ENCODE measurements around the gene EFCAB5.

The EFCAB5 gene

DNA sequence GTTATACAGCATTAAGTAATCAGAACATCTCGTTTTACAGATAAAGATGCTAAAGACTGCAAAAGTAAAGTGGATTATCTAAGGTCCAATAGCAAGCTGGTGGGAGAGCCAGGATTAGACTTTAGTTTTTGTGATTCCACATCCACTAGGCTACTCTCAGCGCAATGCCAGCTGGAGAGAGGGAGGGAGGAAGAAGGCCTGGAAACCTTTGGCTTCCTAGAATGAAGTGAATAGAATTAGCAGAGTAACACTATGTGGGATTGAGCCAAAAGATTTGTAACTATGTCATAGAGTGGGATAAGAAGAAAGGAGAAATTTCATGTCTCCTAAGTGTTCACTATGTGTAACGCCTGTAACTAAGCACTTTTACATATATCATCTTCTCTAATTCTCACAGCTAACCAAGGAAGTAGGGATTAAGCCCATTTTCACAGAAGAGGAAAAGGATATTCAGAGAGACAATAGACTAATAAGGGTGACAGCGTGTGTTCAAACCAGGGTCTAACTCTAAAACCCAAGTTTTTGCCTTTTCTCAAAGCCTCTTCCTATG is 149.8 kb downstream of the EFCAB5 start:
- TF ChIP-seq, protein P1, sequence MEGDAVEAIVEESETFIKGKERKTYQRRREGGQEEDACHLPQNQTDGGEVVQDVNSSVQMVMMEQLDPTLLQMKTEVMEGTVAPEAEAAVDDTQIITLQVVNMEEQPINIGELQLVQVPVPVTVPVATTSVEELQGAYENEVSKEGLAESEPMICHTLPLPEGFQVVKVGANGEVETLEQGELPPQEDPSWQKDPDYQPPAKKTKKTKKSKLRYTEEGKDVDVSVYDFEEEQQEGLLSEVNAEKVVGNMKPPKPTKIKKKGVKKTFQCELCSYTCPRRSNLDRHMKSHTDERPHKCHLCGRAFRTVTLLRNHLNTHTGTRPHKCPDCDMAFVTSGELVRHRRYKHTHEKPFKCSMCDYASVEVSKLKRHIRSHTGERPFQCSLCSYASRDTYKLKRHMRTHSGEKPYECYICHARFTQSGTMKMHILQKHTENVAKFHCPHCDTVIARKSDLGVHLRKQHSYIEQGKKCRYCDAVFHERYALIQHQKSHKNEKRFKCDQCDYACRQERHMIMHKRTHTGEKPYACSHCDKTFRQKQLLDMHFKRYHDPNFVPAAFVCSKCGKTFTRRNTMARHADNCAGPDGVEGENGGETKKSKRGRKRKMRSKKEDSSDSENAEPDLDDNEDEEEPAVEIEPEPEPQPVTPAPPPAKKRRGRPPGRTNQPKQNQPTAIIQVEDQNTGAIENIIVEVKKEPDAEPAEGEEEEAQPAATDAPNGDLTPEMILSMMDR (IDR thresholded peaks at IDR 0.05), result no peak
- Histone ChIP-seq H3K27me3 (no peaks in the 10 kb centered on the region), H3K9me3 (no peaks in the 10 kb centered on the region), H3K4me3 (no peak overlapping the region), H3K4me1 (peaks cover 0 to 19% (median 7%) of the 10 kb centered on the region in 4 donors), H3K27ac (no peak overlapping the region), H3K36me3 (no peaks in the 10 kb centered on the region)
- DNase-seq, result no peak
- intact Hi-C loops (cut with DNase I; ENCODE audit: low total_unique reads), result loop anchor here (10.0 kb wide), 3 partner anchors 66 to 286 kb away; partner anchors contain the start of gene SSH2

DNA sequence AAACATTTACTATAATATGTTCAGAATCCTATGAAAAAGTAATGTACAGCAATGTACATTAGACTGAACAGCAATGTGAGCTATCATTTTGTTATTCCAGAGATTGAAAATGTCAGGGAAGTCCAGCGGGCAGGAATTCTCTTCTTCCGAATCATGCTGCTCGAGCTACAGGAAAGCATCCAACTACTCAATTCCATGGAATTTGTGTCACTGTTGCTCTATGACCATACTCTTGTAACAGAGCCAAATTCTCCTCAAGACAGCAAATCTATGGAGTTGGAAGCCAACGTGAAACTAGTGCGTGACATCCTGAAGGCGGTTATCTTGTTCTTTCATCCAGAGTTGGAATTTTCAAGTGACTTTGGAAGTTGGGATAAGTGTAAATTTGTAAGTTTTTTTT is 150.3 kb downstream of the EFCAB5 start:
- intact Hi-C loops (cut with DNase I; ENCODE audit: low total_unique reads), result loop anchor here (10.0 kb wide), 3 partner anchors 67 to 287 kb away; partner anchors contain the start of gene SSH2
- no peak for DNase-seq
- Histone ChIP-seq H3K36me3 (no peaks in the 10 kb centered on the region), H3K4me1 (peaks cover 0 to 19% (median 7%) of the 10 kb centered on the region in 4 donors), H3K9me3 (no peaks in the 10 kb centered on the region), H3K27ac (no peak overlapping the region), H3K4me3 (no peak overlapping the region), H3K27me3 (no peaks in the 10 kb centered on the region)
- TF ChIP-seq, protein P1 (IDR thresholded peaks at IDR 0.05), result no peak

DNA sequence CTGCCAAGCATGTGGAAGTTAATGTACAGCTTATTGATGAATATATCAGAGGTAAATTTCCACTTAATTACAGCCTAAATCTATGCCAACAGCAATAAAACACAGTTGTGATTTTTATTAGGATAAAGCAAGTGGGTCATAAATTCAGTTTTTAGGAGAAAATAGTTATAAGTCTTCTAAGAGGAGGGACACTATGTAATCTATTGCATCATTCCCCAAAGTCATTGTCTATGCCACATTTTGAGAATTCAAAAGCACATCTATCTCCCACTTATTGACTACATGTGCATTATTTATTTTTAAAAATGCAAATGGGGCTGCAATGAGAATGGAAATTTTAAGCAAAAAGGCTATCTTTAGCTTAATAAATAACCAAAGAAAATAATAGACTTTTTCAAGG is 151.5 kb downstream of the EFCAB5 start:
- Histone ChIP-seq H3K4me1 (peaks cover 0 to 19% (median 7%) of the 10 kb centered on the region in 4 donors), H3K4me3 (no peak overlapping the region), H3K27ac (no peak overlapping the region), H3K27me3 (no peaks in the 10 kb centered on the region), H3K9me3 (no peaks in the 10 kb centered on the region), H3K36me3 (no peaks in the 10 kb centered on the region)
- intact Hi-C loops (cut with DNase I; ENCODE audit: low total_unique reads), result loop anchor here (10.0 kb wide), 3 partner anchors 68 to 288 kb away; partner anchors contain the start of gene SSH2
- TF ChIP-seq, protein P1 (IDR thresholded peaks at IDR 0.05), result no peak
- no peak for DNase-seq

DNA sequence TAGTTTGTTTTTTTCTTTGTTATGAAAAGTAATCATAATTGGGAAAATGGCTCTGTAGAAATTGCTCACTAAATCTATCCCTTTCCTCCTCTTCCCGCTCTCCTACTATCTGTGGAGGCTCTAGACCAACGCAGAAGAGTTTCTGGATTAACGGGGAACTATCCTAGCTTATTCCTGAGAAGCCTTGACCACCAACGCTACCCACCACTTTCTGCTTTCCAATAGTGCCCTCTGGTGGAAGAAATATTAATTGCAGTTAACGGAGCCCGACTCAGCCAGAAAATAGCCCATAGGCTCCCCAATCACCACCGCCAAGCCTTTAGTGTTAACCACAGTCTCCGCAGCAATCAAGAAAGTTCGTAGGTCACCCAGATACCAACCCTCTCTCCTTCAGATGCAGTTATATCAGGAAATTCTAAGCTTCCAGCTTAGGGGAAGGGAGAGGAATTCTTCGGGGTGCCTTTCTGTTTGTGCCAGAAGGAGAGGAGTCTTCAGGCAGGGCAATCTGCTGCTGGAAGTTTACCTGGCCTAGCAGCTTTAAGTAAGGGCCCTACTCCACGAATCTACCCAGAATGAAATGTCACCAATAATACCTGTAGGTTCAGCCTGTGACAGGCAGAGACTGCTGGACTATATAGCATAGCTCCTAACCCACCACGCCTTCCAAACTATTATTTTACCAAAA is 152.2 kb downstream of the EFCAB5 start:
- H3K4me3 ChIP-seq, result no peak overlapping the region
- H3K9me3 ChIP-seq, result no peaks in the 10 kb centered on the region
- H3K27ac ChIP-seq, result no peak overlapping the region
- intact Hi-C loops (cut with DNase I; ENCODE audit: low total_unique reads), result loop anchor here (10.0 kb wide), 3 partner anchors 69 to 289 kb away; partner anchors contain the start of gene SSH2
- TF ChIP-seq, protein P1 (IDR thresholded peaks at IDR 0.05), result peak; percentile 79 to 81
- no peaks in the 10 kb centered on the region for H3K36me3 ChIP-seq
- H3K27me3 ChIP-seq, result no peaks in the 10 kb centered on the region
- no peak for DNase-seq
- peaks cover 0 to 19% (median 7%) of the 10 kb centered on the region in 4 donors for H3K4me1 ChIP-seq

DNA sequence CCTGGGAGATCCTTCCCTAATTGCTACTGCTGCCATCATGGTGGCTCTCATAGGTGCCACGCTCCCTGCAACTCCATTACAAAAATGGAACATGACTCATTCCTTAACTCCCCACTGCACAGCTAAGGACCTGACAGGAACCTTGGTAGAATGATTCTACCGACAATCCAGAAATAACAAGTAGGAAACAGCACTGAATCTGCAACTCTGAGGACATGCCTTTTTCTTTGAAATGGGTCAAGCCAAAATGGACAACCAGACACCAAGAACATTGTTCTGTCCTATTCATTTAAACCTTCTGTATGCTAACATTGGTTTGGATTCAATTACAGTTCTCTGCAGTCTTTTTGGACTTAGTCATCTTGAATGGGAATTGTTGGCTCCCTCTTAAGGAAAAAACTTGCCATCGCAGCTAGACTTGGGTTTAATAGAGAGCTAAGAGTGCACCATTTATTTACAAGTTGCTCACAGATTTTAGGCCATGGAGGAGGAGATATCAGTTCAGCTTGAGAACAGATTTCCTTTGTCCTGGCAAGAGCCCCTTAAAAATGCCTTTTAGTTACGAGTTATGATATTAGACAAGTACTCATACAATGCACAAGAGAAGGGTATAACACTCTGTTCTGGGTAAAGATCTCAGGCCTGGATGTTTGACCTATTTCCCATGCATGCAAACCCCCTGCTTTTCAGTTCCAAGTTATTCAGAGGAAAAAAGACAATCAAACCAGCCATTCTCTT is 154.2 kb downstream of the EFCAB5 start:
- intact Hi-C loops (cut with DNase I; ENCODE audit: low total_unique reads), result loop anchor here (10.0 kb wide), 3 partner anchors 71 to 291 kb away; partner anchors contain the start of gene SSH2
- DNase-seq, result no peak
- no peak overlapping the region for H3K27ac ChIP-seq
- no peaks in the 10 kb centered on the region for H3K36me3 ChIP-seq
- TF ChIP-seq, protein P1 (IDR thresholded peaks at IDR 0.05), result peak; percentile 37 to 51
- no peaks in the 10 kb centered on the region for H3K27me3 ChIP-seq
- peaks cover 0 to 19% (median 7%) of the 10 kb centered on the region in 4 donors for H3K4me1 ChIP-seq
- H3K4me3 ChIP-seq, result no peak overlapping the region
- no peaks in the 10 kb centered on the region for H3K9me3 ChIP-seq

Data from tibial artery (tissue), 4 donors.